Measurements from ENCODE around the gene SNF8. TPM values are rescaled to one million over a fixed set of nuclear protein-coding genes. Genes with fewer than 3 reads are reported as not detected.
A peak's percentile ranks its signal among the peaks of the same experiment; 100 is the strongest.

Gene SNF8
- total and polyA plus RNA-seq, 2 of the 4 experiments (the other 2 are of a cell fraction), result 171 to 181 TPM

- no peak for TF ChIP-seq BHLHE40 (IDR thresholded peaks at IDR 0.05; ENCODE audit: low read depth, low read length)
Measured at GRCh38 chr17:48960834-48961515, 16.3 kb upstream of the SNF8 start (continued).

- no peak overlapping the region for H4K5ac ChIP-seq (ENCODE audit: low read depth, low read length)
- H3K14ac ChIP-seq (replicated peaks; ENCODE audit: low read depth, low read length), result no peak overlapping the region
- H3K27ac ChIP-seq (ENCODE audit: insufficient read depth, low read length), result no peak overlapping the region
- no peaks in the 10 kb centered on the region for H3K9me3 ChIP-seq (ENCODE audit: control insufficient read depth, insufficient read depth, low read length)
- POLR2A ChIA-PET (ENCODE audit: unreplicated experiment), result no interaction called here
- no peak overlapping the region for H3K9ac ChIP-seq (ENCODE audit: low read depth, low read length)
- no peak overlapping the region for H2BK5ac ChIP-seq (ENCODE audit: low read depth, low read length, poor library complexity, severe bottlenecking)
- 0 out of 2 replicates have a peak overlapping the region, but pooled peaks have one; percentile 13 for H2BK20ac ChIP-seq (ENCODE audit: low read depth, low read length)
- BruUV-seq (replicated peaks), result no TSS peak
- ATAC-seq (ENCODE audit: low read depth) (peak; percentile 79), DNase-seq (peak; percentile 49)
- H3K56ac ChIP-seq (ENCODE audit: extremely low read depth, insufficient read depth, low read length), result no peak overlapping the region
- H3K36me3 ChIP-seq (ENCODE audit: control insufficient read depth, insufficient read depth, low read length), result no peaks in the 10 kb centered on the region
- dilution Hi-C loops (cut with HindIII; ENCODE audit: low sequenced_read_pairs, unreplicated experiment) (no loop called here), in situ Hi-C loops (cut with MboI; ENCODE audit: low sequenced_read_pairs) (no loop called here), intact Hi-C loops (cut with micrococcal nuclease) (loop anchor here (1.0 kb wide), 1 partner anchor 78 kb away; no protein-coding TSS in a partner anchor)
- no peak overlapping the region for H3K18ac ChIP-seq (ENCODE audit: low read depth, low read length)
- H3K4ac ChIP-seq (ENCODE audit: low read depth, low read length), result no peak overlapping the region
- CTCF ChIA-PET, result interaction anchor here (0.6 to 2.2 kb wide), 7 partner anchors 9 to 102 kb away, joined by 3 to 9 read pairs (median 3); partner anchors contain the start of gene IGF2BP1
- H2BK120ac ChIP-seq (ENCODE audit: low read depth, low read length), result no peak overlapping the region
- H2AK9ac ChIP-seq (replicated peaks; ENCODE audit: low read depth, low read length, poor library complexity), result no peak overlapping the region
- no peaks in the 10 kb centered on the region for H3K27me3 ChIP-seq (ENCODE audit: control insufficient read depth, insufficient read depth, low read length)
- H2BK15ac ChIP-seq (ENCODE audit: low read depth, low read length), result no peak overlapping the region
- no peak overlapping the region for H4K8ac ChIP-seq (ENCODE audit: low read depth in 2 of 2, low read length in 2 of 2)
- WGBS, 2 experiments (ENCODE audit: extremely low coverage in 2 of 2, insufficient read length in 1 of 2), result 50% methylated on average over 1 of the region's 7 CpGs; no CpG with 5 or more reads in 1 of the 2 experiments
- H3K79me1 ChIP-seq (ENCODE audit: low read depth in 1 of 2, low read length in 2 of 2), result no peaks in the 10 kb centered on the region
- H2AK5ac ChIP-seq (ENCODE audit: low read depth, low read length), result peak overlapping the region; percentile 29; the same call in 1 of the 2 replicates
- no peak overlapping the region for H3K4me2 ChIP-seq (ENCODE audit: low read depth, low read length)
- TF ChIP-seq CTCF (conservative IDR thresholded peaks at IDR 0.05; ENCODE audit: low read depth, low read length), result peak; percentile 69
- TF ChIP-seq RAD21 (IDR thresholded peaks at IDR 0.05; ENCODE audit: low read length), result peak; percentile 77
- TF ChIP-seq MAZ (IDR thresholded peaks at IDR 0.05; ENCODE audit: borderline replicate concordance, low read depth, low read length), result no peak
- TF ChIP-seq SMC3 (IDR thresholded peaks at IDR 0.05; ENCODE audit: low read depth, low read length), result peak; percentile 84
- no peak for TF ChIP-seq FOS (IDR thresholded peaks at IDR 0.05; ENCODE audit: low read depth, low read length)
- H2AFZ ChIP-seq (replicated peaks; ENCODE audit: low read length, poor library complexity), result peak overlapping the region; percentile 24
- H3K4me3 ChIP-seq (ENCODE audit: insufficient read depth, low read depth, low read length), result no peak overlapping the region
- no peaks in the 10 kb centered on the region for H4K20me1 ChIP-seq (ENCODE audit: insufficient read depth, low read length)
- no peak overlapping the region for H4K91ac ChIP-seq (ENCODE audit: insufficient read depth, low read depth, low read length)
- 0 out of 2 replicates have a peak, but pooled peaks cover 6% of the 10 kb centered on the region for H3K9me1 ChIP-seq (ENCODE audit: insufficient read depth, low read length)
- H3K23ac ChIP-seq (ENCODE audit: low read depth, low read length), result no peak overlapping the region
- peaks cover 3% of the 10 kb centered on the region; the same call in 1 of the 2 replicates for H3K4me1 ChIP-seq (ENCODE audit: control insufficient read depth, insufficient read depth, low read length)
Measured at GRCh38 chr17:48954300-48954755, 9.7 kb upstream of the SNF8 start.
